ENCODE data around the gene SUN3.

DNA sequence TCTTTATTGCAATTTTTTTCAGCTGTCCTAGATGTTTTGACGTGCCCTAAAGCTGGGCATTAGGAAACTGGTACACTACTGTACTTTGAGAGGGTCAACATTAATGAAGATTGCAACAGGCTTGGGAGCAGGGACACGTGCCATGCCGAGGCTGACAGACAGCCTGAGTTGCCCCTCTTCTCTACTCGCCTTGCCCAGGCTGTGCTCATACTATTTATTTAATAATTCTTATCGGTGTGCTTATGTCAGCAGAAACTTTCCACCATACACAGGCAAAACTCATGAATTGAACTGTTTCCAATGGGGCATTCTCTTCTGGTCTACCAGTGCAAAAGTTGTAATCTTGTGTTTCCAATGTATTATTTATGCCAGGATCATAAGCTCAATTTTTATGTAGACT lies 30.8 kb upstream of the SUN3 start:
- TF ChIP-seq POLR2A (IDR thresholded peaks at IDR 0.05) (no peak), CTCF (IDR thresholded peaks at IDR 0.05 in 4 of 5, conservative IDR thresholded peaks at IDR 0.05 in 1 of 5) (no peak)
